NCI-H82 treated with DMSO at 0.1 percent for 48 hours (cell line): ENCODE results near the gene PEX14.

Experiments
- DNase-seq: peaks from one replicate; lab custom pipeline; 2025; ENCODE audit not compliant: unreplicated experiment; lab: John Stamatoyannopoulos, UW

The PEX14 gene

GRCh38 chr1:10646347-10646861, 171.7 kb downstream of the PEX14 start:
- no peak for DNase-seq

GRCh38 chr1:10647414-10648170, 172.8 kb downstream of the PEX14 start:
- no peak for DNase-seq

GRCh38 chr1:10648689-10649516, 174.2 kb downstream of the PEX14 start:
- no peak for DNase-seq

- no peak for DNase-seq
These were observed 174.9 kb downstream of the PEX14 start for GRCh38 chr1:10649517-10650201.

GRCh38 chr1:10650556-10651388, 176.0 kb downstream of the PEX14 start:
- no peak for DNase-seq

GRCh38 chr1:10651389-10651766, 176.6 kb downstream of the PEX14 start:
- DNase-seq, result no peak

- DNase-seq, result no peak
These were observed 177.0 kb downstream of the PEX14 start for GRCh38 chr1:10651793-10652192.

GRCh38 chr1:10652626-10653025, 177.9 kb downstream of the PEX14 start:
- no peak for DNase-seq

GRCh38 chr1:10653370-10654125, 178.8 kb downstream of the PEX14 start:
- no peak for DNase-seq

GRCh38 chr1:10655002-10655401, 180.3 kb downstream of the PEX14 start:
- DNase-seq, result no peak

GRCh38 chr1:10656431-10656830, 181.7 kb downstream of the PEX14 start:
- DNase-seq, result no peak

- DNase-seq, result no peak
These were observed 182.5 kb downstream of the PEX14 start for GRCh38 chr1:10657088-10657847.

GRCh38 chr1:10658396-10659066, 183.8 kb downstream of the PEX14 start:
- DNase-seq, result no peak

- DNase-seq, result no peak
These were observed 184.5 kb downstream of the PEX14 start for GRCh38 chr1:10659218-10659617.

- no peak for DNase-seq
These were observed 185.1 kb downstream of the PEX14 start for GRCh38 chr1:10659646-10660540.

- no peak for DNase-seq
These were observed 186.7 kb downstream of the PEX14 start for GRCh38 chr1:10661453-10661852.

GRCh38 chr1:10662090-10662688, 187.4 kb downstream of the PEX14 start:
- no peak for DNase-seq
